GM18498 (cell line): Measurements from ENCODE around the gene OR2A1.
A peak's percentile ranks its signal among the peaks of the same experiment; 100 is the strongest.
"Not testable (repeated sequence)": the region's sequence is repeated elsewhere in the genome, so short reads cannot be mapped to it uniquely, and the experiment has no call there.

ENCODE experiments used
- ATAC-seq: cut with Tn5 transposase; IDR thresholded peaks from one replicate; pipeline ENCODE4 v1.9.1; 2021; ENCODE audit warnings: mild to moderate bottlenecking, moderate library complexity; ENCODE audit not compliant: unreplicated experiment

OR2A1 gene

GRCh38 chr7:144321677-144322206 is 9.5 kb downstream of the OR2A1 start:
- ATAC-seq, result not testable (repeated sequence)

- not testable (repeated sequence) for ATAC-seq
Measured at GRCh38 chr7:144323359-144323758, 11.1 kb downstream of the OR2A1 start.

GRCh38 chr7:144325868-144326267 is 13.6 kb downstream of the OR2A1 start:
- not testable (repeated sequence) for ATAC-seq

GRCh38 chr7:144330044-144330443 is 17.8 kb downstream of the OR2A1 start:
- ATAC-seq, result not testable (repeated sequence)

- peak; percentile 56 for ATAC-seq
Measured at GRCh38 chr7:144331221-144331995, 19.2 kb downstream of the OR2A1 start.

- ATAC-seq, result not testable (repeated sequence)
Measured at GRCh38 chr7:144331996-144332288, 19.7 kb downstream of the OR2A1 start.

GRCh38 chr7:144348625-144349024 is 36.4 kb downstream of the OR2A1 start:
- peak; percentile 37 for ATAC-seq

GRCh38 chr7:144351667-144352066 is 39.4 kb downstream of the OR2A1 start:
- ATAC-seq, result not testable (repeated sequence)

GRCh38 chr7:144355176-144355822 is 43.1 kb downstream of the OR2A1 start, which contains the start of gene ARHGEF5:
TSS of gene ARHGEF5 (plus strand) at chr7:144355402. CDS start at chr7:144362670, 7,268 bp downstream.
- peak; percentile 82 for ATAC-seq

- ATAC-seq, result not testable (repeated sequence)
Measured at GRCh38 chr7:144356185-144356584, 44.0 kb downstream of the OR2A1 start.

GRCh38 chr7:144356860-144357259 is 44.6 kb downstream of the OR2A1 start:
- ATAC-seq, result not testable (repeated sequence)

GRCh38 chr7:144362061-144362460 is 49.8 kb downstream of the OR2A1 start:
- not testable (repeated sequence) for ATAC-seq

- not testable (repeated sequence) for ATAC-seq
Measured at GRCh38 chr7:144365523-144365922, 53.3 kb downstream of the OR2A1 start.

GRCh38 chr7:144367250-144367649 is 55.0 kb downstream of the OR2A1 start:
- not testable (repeated sequence) for ATAC-seq

GRCh38 chr7:144369221-144369620 is 57.0 kb downstream of the OR2A1 start:
- ATAC-seq, result peak; percentile 36
